Measurements from ENCODE around the gene LHX4.

Gene LHX4

DNA sequence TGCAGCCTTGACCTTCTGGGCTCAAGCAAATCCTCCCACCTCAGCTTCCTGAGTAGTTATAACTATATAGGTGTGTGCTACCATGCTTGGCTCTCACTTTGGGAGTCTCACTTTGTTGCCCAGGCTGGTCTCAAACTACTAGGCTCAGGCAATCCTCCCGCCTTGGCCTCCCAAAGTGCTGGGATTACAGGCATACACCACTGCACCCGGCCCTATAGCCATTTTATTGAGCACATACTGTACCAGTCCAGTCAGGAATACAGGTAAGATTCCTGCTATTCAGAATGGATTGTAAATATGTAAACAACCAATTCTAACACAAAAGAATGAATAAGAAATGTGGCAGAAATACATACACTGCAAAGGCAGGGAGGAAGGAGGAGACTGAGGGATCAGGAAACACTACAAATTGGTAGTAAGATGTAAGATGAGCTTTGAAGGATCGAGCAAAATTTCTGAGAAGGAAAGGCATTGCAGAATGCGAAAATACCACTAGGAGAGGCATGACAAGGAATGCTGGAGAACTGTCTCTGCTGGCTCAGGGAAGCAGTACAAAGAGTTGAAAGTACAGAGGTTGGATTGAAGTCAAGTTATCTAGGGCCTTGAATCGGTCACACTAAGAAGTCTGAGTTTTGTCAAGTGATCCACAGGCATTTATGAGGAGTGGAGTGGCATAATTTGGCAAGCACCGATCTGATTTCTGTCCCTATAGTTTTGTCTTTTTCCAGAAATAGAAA is 60.4 kb downstream of the LHX4 start:
- in situ Hi-C loops (cut with MboI; ENCODE audit: low sequenced_read_pairs), result no loop called here

DNA sequence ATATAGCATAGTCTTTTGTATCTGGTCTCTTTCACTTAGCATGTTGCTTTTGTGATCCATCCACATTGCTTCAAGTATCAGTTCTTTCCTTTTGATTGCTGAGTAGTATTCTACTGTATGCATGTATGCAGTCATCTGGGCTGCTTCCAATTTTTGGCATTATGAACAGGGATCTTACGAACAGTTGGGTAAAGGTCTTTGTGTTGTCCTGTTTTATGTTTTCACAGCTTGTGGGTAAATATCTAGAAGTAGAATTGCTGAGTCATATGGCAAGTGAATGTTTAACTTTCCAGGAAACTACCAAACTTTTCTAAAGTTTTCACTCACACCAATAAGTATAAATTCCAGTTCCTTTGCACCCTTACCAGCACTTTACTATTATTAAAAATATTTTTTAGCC is 60.9 kb downstream of the LHX4 start:
- in situ Hi-C loops (cut with MboI; ENCODE audit: low sequenced_read_pairs), result no loop called here

DNA sequence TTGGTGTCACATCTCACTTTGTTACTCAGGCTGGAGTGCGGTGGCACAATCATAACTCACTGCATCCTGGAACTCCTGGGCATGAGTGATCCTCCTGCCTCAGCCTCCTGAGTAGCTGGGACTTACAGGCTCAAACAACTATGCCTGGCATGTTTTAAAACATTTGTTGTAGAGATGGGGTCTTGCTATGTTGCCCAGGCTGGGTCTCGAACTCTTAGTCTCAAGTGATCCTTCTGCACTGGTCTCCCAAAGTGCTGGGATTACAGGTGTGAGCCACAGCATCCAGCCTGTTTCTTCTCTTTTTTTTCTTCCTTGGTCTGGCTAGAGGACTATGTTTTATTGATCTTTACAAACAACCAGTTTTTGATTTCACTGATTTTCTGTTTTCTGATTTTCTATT is 64.6 kb downstream of the LHX4 start:
- in situ Hi-C loops (cut with MboI; ENCODE audit: low sequenced_read_pairs), result no loop called here

GRCh38 chr1:180295999-180296398 is 65.9 kb downstream of the LHX4 start:
- in situ Hi-C loops (cut with MboI; ENCODE audit: low sequenced_read_pairs), result no loop called here

DNA sequence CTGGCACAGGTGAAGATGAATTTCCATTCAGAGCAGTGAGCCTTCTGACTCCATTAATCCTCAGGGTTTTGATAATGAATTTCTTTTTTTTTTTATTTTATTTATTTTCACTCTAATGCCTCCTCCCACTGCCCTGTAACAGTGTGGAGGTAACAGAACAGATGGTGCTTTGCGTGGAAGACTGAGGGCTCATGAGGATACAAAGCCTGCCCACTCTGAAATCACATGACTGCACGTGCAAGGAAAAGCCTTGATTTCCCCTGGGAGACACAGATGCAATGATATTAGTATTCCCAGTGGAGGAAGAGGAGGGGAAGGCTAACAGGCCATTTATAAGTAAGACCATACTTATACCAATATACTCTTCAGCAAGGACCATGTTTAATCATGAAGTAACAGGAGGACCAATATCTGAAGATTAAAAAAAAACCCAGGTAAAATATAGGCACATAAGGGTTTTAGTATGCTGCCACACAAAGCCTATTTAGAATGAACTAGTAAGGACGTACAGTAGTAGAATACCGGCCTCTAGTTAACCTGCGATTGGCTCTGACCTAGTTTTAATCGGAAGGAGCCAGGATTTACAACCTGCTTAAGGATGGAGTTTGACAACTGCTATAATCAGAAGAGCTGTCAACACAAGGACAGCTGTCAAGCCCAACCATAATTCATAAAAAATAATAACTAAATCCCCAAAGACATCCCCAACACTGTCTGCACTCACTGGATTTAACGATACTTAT is 69.6 kb downstream of the LHX4 start:
- in situ Hi-C loops (cut with MboI; ENCODE audit: low sequenced_read_pairs), result no loop called here

- in situ Hi-C loops (cut with MboI; ENCODE audit: low sequenced_read_pairs), result no loop called here
These were observed 71.2 kb downstream of the LHX4 start for GRCh38 chr1:180301135-180301742.

- in situ Hi-C loops (cut with MboI; ENCODE audit: low sequenced_read_pairs), result no loop called here
These were observed 79.3 kb downstream of the LHX4 start for GRCh38 chr1:180309338-180309737.

GRCh38 chr1:180310095-180310494 is 80.0 kb downstream of the LHX4 start:
- in situ Hi-C loops (cut with MboI; ENCODE audit: low sequenced_read_pairs), result no loop called here

- in situ Hi-C loops (cut with MboI; ENCODE audit: low sequenced_read_pairs), result no loop called here
These were observed 81.1 kb downstream of the LHX4 start for GRCh38 chr1:180311011-180311730.

GRCh38 chr1:180312926-180313325 is 82.9 kb downstream of the LHX4 start:
- in situ Hi-C loops (cut with MboI; ENCODE audit: low sequenced_read_pairs), result no loop called here

DNA sequence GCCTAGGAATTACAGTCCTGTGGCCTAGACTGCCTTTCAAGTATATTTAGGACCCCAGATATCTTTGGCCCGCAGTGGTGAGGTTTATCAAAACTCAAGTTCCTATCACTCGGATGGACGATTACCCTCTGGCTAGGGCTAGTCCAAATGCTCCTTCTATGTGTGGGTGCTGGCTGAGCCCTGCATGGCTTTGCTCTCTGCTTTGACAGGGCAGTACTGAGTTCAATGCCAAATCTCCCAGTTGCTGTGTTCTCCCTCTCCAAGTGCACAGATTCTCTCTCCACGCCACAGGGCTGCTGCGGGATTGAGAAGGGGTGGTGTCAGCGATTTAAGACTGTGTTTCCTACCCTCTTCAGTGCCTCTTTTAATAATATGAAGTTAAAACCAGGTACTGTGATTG is 97.0 kb downstream of the LHX4 start:
- in situ Hi-C loops (cut with MboI; ENCODE audit: low sequenced_read_pairs), result no loop called here
